Bronchial epithelial cell (primary cell): ENCODE results near the gene NALCN. TPM values are rescaled to one million over a fixed set of nuclear protein-coding genes. Genes with fewer than 3 reads are reported as not detected.

Experiments used
- DNase-seq: peaks from one replicate; pipeline ENCODE4 v3.0.0-alpha.2; 2010; ENCODE audit warnings: low read depth
- FAIRE-seq: peaks from 2 replicates; lab custom pipeline; 2011; peaks lifted over from hg19 to GRCh38; lab: Jason Lieb, UNC
- H3K27me3 ChIP-seq: 2 replicates; pipeline ENCODE4 v1.5.1; 2011; ENCODE audit warnings: low read length; ENCODE audit not compliant: control insufficient read depth, insufficient read depth
- H3K36me3 ChIP-seq: 2 replicates; pipeline ENCODE4 v1.5.1; 2011; ENCODE audit warnings: low read length; ENCODE audit not compliant: control insufficient read depth, insufficient read depth
- H3K4me3 ChIP-seq: 2 replicates; pipeline ENCODE4 v1.5.1; 2011; ENCODE audit warnings: mild to moderate bottlenecking, low read depth, low read length, control low read depth
- total RNA-seq: library from RNA; depleted of rRNA; stranded (reverse); fragments of >200 nt; gene quantifications from 2 replicates; pipeline ENCODE4 v1.2.1, GENCODE V29; 2014
- TF ChIP-seq, protein P1 (sequence below): IDR thresholded peaks from 2 replicates; pipeline ENCODE4 v1.5.1; 2011; ENCODE audit warnings: mild to moderate bottlenecking, moderate library complexity, low read length, control low read depth, inconsistent platforms; ENCODE audit not compliant: insufficient read depth, severe bottlenecking

The NALCN gene
- total RNA-seq, 1 donor from 2014 or later: 0.26 TPM

DNA sequence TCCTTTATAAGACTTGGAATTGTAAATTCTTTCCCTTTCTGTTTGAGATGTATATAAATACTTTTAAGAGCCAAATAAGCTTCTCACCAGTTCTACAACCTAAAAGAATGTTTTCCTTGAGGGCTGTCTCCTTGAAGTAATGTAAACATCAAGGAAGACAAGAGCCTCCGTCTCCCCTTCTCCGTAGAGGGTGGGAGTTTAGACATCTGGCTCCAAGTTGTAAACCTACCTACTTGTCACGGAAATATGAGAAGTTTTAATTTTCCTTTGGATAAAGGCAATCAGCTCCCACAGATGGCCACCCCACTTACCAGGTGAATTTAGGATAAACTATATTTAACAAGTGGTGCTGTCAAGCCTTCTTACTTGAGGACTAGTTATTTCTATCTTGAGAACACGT, 237.9 kb downstream of the NALCN start:
- TF ChIP-seq, protein P1, sequence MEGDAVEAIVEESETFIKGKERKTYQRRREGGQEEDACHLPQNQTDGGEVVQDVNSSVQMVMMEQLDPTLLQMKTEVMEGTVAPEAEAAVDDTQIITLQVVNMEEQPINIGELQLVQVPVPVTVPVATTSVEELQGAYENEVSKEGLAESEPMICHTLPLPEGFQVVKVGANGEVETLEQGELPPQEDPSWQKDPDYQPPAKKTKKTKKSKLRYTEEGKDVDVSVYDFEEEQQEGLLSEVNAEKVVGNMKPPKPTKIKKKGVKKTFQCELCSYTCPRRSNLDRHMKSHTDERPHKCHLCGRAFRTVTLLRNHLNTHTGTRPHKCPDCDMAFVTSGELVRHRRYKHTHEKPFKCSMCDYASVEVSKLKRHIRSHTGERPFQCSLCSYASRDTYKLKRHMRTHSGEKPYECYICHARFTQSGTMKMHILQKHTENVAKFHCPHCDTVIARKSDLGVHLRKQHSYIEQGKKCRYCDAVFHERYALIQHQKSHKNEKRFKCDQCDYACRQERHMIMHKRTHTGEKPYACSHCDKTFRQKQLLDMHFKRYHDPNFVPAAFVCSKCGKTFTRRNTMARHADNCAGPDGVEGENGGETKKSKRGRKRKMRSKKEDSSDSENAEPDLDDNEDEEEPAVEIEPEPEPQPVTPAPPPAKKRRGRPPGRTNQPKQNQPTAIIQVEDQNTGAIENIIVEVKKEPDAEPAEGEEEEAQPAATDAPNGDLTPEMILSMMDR: no peak
- no peak for DNase-seq
- H3K36me3 ChIP-seq: no peaks in the 10 kb centered on the region
- H3K27me3 ChIP-seq: no peaks in the 10 kb centered on the region
- no peak for FAIRE-seq
- H3K4me3 ChIP-seq: no peak overlapping the region

DNA sequence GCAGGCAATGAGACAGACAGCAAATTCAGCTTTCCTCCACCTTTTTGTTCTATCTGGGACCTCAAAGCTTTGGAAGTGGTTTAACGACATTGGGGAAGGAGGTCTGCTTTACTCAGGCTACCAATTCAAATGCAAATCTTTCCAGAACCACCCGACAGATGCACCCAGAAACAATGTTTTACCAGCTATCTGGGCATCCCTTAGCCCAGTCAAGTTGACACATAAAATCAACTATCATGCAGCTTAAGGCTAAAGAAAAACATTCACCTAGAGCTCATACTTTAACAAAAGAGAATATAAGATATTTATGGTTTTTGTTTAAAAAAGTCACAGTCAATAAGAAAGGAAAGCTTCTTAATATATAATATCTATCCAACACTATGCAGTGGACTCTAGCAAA, 246.0 kb downstream of the NALCN start:
- DNase-seq: no peak
- FAIRE-seq: no peak
- Histone ChIP-seq H3K36me3 (no peaks in the 10 kb centered on the region), H3K4me3 (no peak overlapping the region), H3K27me3 (no peaks in the 10 kb centered on the region)
- TF ChIP-seq, protein P1: no peak

DNA sequence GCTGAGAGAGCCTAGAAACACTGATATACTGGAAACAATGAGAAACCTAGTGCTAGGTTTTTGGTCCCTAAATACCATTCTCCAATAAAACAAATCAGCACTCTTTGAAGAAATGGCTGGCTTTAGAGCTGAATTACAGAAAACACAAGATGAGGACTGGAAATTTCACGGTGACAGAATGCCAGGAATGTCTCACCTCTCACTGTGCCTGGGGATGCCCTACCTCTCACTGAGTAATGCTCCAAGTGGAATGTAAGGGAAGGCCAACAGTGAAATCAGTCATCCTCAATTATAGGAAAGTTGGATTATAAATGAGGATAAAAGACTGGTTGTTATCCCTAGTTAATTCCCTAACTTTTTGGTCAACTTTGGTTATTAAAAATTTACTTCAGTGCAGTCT, 259.0 kb downstream of the NALCN start:
- TF ChIP-seq, protein P1: no peak
- DNase-seq: peak; percentile 4
- H3K36me3 ChIP-seq: no peaks in the 10 kb centered on the region

DNA sequence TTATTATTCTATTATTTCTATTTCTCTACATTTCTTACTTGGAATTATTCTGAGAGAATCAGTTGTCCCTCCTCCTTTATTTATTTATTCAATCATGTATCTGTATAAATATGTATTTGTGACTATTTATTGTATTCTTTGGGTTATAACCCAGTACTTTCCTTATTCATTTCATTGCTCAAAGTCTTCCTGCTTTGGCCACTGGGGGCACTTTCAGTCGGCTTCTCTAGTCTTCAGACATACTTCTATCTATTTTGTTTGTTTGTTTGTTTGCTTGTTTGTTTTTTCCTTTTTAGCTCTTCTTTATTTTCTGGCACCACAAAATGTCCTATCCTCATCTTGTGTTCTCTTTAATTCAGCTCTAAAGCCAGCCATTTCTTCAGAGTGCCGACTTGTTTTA, 260.4 kb downstream of the NALCN start:
- Histone ChIP-seq H3K27me3 (no peaks in the 10 kb centered on the region), H3K36me3 (no peaks in the 10 kb centered on the region), H3K4me3 (no peak overlapping the region)
- FAIRE-seq (no peak), DNase-seq (no peak)
- TF ChIP-seq, protein P1: peak; percentile 47

More for the DNA sequence above, 259.0 kb downstream of the NALCN start:
- FAIRE-seq: no peak
- Histone ChIP-seq H3K27me3 (no peaks in the 10 kb centered on the region), H3K4me3 (no peak overlapping the region)

DNA sequence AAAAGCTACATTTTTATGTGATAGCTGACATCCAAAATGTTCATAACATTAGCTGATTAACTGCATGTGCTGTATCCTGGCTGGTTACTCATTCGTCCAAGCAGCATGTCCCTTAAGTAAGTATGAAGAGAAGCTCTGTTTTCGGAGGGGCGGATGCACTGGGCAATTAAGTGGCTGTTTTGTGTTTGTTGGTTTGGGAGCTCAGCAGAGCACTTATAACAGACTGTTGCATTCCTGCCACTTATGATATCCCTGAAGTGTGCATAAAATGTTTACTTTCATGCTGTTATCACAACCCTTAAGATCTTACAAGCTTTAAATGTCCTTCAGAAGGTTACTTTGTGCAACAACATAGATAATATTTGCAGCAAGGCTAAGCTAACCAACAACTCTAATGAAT, 264.1 kb downstream of the NALCN start:
- no peak for FAIRE-seq
- no peak for DNase-seq
- TF ChIP-seq, protein P1: no peak
- no peaks in the 10 kb centered on the region for H3K36me3 ChIP-seq
- H3K27me3 ChIP-seq: no peaks in the 10 kb centered on the region
- no peak overlapping the region for H3K4me3 ChIP-seq

DNA sequence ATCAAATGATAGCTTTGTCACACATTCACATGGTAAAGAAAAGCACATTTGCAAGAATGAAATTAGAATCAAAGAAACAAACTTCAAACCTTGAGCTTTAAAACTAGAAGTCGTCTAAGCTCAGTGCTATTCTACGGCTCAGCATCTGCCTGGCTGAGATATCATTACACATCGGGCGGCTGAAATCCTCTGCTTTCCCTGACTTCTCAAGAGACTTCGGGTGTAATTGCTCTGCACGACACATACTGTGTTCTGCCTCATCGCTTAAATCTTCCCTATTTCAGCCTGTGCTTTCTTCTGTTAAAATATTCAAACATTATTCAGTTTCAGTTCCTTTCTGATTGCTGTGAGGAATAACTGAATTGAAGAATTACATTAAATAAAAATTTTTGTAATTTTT, 265.3 kb downstream of the NALCN start:
- H3K4me3 ChIP-seq: no peak overlapping the region
- H3K36me3 ChIP-seq: no peaks in the 10 kb centered on the region
- FAIRE-seq: no peak
- DNase-seq: no peak
- no peaks in the 10 kb centered on the region for H3K27me3 ChIP-seq
- TF ChIP-seq, protein P1: no peak
